ENCODE data around the gene ALG6.
A peak's percentile ranks its signal among the peaks of the same experiment; 100 is the strongest.

The ALG6 gene

DNA sequence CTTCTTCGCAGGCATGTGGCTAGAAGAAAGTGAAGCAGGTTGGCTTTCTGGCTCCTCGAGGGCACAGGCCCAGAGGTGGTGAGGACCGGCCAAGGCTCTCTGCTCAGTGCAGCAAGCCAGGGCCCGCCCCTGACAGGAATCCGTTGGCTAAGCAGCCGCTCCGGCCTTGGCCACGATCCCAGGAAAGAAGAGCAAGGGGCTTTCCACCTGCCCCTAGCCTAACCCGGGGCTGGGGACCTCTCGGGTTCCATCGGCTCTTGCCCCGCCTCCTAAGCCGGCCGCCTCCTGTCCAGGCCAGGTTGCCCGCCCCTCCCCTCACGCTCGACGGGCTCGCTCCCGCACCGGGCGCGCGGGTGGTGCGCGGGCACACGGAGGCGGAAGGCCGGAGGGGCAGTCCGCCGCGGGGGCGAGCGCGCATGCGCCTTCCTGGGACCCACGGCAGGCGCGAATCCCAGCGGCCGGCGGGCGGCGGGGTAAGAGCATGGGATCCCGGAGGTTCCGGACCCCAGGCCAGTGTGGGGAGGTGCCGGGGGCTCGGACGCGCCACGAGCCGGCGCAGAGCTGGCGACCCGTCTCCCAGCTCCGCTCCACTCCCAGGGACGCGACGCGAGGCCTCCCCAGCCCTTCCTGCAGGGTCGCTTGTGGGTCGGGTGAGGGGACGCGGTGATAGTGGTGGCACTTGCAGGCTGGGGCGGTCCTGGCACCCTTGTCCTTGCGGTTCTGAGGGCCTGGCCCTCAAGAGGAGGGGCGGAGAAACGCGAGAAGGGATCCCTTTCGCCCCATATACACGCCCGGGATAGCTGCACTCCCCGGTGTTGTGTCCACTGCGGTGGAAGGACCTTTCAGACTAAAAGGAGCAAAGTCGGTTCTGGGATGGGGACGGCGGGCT, at the start of gene ALG6:
Gene ALG6 (plus strand): TSS at position 413 of the 889 bp plus-strand sequence. CDS start 3,351 bp downstream, outside the sequence.
- peak; percentile 88 to 94 for DNase-seq

DNA sequence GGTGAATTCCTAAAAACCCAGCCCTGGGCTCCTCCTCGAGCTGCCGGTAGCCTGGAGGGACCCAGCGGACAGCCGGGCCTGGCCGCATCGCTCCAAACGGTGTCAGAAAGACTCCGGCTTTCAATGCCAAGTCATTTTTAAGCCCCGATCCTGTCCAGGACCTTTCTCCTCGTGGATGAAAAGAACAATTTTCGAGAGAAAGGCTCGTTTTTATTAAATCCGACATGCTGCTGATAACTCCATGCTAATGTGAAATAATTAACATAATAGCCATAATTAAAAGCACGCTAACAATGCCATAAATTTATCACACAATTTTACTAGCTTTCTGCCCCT, 49.6 kb upstream of the ALG6 start:
- DNase-seq, result no peak

DNA sequence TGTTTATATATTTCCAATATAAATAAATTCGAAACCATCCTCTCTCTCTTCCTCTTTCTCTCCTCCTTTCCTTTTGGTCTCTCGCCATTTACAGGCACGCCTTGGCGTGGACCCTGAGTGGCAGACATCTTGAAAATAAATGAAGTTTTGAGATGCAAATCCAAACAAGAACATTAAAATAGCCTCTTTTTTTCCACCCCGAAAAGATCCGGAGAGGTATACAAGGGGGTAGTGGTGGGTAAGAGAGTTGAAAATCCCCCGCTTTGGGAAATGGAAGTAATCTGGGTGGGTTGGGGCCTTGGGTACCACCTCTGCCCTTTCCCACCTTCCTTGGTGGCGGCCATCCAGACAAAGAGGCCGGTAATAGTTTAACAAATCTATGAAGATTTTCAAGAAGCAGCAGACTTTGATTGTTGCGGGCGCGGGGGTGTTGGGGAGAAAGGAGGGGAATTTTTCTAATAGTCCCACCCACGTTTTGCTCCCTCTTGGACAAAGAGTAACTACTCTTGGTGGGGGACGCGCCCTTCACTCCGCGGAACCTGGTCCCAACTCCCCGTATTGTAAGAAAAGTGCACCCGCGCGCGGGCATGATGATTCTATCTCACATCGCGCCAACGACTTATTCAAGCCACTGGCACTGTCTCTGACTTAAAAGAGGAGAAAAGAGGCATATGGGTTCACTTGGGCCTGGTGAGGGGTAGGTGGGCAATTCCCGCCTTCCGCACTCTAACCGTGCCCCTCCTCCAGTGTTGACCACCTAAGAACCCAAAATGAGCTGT, 49.0 kb upstream of the ALG6 start:
- DNase-seq, result no peak

DNA sequence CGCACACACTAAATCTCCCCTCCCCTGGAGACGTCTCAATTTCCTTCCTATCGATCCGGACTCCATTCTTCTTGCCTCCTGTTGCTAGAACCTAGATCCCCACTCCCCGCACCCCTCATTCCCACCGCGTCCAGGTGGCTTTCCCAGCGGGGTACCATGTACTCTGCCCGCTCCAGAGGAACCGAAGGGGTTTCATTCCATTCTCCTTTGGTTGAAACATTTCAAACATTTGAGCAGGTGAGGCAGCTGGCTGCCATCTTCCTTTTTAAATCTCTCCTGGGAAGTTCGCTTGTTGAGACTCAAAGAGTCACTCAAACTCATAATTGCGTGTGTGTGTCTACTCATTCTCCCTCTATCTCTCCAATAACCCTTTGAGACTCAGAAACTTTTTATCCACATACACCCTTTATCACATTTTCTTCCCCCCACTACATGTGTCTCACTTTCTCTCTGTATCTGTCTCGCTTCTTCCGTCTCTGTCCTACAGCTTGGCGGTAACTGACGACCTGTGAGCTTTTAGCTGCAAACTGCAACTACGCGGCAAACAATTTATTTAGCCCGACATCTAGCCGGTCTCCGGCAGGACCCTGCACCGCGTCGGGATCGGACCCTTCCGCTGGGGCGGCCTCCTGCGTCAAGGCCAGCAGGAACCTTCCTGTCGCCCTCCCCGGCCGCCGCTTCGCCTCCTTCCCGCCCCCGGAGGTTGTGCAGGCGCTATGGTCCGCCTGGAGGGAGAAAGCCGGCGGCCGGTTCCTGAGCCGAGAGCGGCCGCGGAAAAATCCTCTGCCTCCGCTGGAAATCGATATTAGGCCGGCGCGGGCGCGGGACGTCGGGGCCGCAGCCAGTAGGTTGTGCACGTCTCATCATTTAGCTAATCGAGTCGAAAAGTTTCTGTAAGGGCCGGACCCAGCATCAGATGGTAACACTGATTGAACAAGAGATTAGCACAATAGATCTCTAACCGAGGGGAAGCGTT, 48.1 kb upstream of the ALG6 start:
- DNase-seq, result no peak

DNA sequence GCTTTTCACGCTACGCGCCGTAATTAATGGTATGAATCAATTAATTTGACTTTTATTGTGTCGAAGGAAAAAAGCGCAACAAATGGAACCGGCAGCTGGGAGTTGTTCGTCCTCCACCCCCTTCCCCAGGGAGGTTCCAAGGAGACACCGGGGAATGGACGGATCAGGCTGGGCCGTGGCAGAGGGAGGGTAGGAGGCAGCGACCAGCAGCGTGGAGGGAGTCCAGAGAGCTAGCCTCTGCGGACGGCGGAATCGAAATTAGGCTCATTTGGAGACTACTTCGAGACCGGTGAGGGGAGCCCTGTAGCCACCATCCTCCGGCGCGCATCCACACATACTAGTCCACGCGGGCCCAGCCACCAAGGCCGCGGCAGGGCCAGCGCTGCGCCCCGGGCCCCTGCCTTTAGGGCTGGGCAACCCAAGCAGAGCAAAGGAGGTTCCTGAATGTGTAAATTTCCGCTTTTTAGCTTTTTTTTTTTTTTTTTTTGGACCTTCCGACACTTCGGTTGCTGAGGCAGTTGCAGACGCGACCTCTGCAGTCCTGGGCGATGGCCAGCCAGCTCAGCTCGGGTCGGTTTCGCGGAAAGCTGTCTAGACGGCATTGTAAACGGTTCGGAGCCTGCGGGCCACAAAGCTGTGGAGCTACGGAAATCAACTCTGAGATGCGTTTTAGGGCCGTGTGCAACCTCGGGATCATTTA, 47.3 kb upstream of the ALG6 start:
- no peak for DNase-seq

DNA sequence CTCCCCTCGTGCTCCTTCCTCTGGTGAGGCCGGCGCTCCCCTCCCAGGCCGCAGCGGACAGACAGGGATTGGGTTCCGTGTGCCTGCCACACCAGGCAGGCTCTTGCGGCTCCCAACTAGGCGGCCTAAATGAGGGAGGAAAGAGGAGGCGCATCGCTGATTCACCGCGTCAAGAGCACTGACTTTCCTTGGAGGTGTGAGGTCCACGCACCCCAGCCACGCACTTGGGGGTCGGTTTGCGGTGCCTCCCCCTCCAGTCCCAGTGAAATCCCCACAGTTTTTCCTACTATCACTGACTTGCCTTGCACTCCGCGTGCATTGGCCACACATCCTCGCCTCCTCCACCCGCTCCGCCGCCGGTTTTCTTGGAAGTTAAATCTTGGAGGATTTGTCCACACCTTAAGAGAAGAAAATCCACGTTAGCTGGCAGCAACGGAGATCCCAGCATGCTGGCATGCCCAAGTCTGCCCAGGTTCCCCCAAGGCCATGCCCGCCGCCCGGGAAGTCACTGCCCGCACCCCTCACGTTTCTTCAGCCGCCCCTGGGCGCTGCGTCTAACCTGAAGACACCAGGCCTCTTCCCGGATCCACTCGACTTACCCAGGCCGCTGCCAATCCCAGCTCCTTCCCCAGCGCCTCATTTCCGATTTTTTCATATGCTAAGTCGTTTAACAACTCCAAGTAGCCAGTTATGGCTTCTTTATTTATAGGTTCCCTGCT, 46.2 kb upstream of the ALG6 start:
- no peak for DNase-seq

DNA sequence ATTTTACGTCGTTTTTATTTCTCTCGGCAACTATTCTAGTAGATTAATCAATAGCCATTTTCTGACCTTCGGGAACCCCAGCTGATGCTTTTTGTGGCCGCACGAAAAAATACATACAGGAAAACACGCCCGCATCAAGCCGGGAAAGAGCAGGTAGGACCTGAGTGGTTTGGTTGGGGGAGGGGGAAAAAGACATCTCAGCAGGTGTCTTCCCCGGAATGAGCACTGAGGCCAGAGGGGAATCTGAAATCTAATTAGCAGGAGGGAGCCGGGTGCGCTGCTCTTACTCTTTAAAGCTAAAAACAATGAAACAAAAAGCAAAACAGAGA, 45.7 kb upstream of the ALG6 start:
- no peak for DNase-seq

DNA sequence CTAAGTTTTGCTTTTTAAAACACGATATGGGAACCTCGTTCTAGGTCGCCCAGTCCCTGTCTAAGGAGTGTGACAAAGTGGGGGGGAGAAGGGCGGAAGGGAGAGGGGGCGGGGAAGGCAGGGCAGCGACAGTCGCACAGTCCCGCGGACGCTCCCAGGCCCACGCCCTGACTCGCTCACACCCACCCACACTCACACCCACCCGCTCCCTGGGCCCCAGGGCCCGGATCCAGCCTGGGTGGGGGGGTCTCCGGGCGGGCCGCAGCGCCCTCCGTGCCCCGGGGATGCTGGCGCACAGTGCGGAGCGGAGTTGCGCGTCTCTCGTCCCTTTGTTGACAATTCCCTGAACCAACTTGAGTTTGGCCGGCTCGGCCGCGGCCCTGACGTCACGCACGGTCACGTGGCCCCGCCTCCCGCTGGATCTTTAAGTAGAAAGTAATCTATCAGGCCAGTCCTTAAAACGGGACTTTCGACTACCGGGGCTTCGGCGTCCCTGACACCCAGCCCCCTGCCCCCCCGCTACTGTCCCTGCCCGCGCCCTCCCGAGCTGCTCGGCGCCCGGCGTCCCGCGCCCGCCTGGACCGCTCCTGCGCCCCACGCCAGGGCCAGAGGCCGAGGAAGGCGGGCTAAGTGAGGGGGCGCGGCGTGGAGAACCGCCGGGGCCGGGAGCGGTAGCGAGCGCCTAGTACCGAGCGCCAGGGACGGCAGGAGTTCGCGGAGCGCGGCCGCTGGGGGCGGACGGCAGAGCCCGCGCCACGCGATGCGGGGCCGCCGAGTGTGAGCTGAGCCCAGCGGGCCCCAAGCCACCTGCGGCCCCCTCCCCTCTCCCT, 45.1 kb upstream of the ALG6 start, which contains the start of gene FOXD3:
Gene FOXD3 (plus strand): TSS at position 454 of the 830 bp plus-strand sequence. CDS start 492 bp downstream, outside the sequence.
- DNase-seq, result no peak

DNA sequence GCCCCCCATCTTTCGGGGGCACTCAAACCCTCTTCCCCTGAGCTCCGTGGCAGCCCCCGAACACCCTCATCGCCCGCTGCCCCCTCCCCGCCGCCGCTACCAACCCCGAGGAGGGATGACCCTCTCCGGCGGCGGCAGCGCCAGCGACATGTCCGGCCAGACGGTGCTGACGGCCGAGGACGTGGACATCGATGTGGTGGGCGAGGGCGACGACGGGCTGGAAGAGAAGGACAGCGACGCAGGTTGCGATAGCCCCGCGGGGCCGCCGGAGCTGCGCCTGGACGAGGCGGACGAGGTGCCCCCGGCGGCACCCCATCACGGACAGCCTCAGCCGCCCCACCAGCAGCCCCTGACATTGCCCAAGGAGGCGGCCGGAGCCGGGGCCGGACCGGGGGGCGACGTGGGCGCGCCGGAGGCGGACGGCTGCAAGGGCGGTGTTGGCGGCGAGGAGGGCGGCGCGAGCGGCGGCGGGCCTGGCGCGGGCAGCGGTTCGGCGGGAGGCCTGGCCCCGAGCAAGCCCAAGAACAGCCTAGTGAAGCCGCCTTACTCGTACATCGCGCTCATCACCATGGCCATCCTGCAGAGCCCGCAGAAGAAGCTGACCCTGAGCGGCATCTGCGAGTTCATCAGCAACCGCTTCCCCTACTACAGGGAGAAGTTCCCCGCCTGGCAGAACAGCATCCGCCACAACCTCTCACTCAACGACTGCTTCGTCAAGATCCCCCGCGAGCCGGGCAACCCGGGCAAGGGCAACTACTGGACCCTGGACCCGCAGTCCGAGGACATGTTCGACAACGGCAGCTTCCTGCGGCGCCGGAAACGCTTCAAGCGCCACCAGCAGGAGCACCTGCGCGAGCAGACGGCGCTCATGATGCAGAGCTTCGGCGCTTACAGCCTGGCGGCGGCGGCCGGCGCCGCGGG, 44.2 kb upstream of the ALG6 start:
- DNase-seq, result peak in 1 of 2 experiments; percentile 26

DNA sequence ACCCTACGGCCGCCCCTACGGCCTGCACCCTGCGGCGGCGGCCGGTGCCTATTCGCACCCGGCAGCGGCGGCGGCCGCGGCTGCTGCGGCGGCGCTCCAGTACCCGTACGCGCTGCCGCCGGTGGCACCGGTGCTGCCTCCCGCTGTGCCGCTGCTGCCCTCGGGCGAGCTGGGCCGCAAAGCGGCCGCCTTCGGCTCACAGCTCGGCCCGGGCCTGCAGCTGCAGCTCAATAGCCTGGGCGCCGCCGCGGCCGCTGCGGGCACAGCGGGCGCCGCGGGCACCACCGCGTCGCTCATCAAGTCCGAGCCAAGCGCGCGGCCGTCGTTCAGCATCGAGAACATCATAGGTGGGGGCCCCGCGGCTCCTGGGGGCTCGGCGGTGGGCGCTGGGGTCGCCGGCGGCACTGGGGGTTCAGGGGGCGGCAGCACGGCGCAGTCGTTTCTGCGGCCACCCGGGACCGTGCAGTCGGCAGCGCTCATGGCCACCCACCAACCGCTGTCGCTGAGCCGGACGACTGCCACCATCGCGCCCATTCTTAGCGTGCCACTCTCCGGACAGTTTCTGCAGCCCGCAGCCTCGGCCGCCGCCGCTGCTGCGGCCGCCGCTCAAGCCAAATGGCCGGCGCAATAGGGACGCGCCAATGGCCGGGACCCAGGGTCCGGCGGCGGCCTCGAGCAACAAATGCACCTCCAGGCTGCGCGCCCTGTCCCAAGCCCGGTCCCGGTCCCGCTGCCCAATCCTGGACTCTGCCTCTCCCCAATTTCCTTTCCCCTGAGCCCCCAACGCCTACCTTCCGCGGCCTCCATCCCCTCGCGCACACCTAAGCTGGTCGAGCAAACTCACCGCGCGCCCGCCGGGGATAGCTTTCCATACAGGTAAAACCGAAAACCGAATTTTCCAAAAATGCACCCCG, 43.3 kb upstream of the ALG6 start:
- no peak for DNase-seq

DNA sequence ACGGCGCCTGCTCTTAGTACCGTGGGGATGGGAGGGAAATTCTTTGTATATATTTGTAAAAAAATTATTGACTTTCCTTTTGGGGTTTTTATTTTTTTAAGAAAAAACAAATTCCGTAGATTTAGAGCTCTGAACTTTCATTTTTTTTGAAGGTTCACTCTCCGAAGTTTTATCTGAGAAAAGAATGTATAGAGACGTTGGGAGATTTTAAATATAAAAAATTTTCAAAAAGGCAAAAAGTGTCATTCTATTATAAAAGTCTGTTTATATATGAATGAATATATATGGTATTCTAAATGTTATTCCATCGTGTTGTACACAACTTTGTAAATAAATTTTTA, 42.7 kb upstream of the ALG6 start:
- DNase-seq, result no peak

DNA sequence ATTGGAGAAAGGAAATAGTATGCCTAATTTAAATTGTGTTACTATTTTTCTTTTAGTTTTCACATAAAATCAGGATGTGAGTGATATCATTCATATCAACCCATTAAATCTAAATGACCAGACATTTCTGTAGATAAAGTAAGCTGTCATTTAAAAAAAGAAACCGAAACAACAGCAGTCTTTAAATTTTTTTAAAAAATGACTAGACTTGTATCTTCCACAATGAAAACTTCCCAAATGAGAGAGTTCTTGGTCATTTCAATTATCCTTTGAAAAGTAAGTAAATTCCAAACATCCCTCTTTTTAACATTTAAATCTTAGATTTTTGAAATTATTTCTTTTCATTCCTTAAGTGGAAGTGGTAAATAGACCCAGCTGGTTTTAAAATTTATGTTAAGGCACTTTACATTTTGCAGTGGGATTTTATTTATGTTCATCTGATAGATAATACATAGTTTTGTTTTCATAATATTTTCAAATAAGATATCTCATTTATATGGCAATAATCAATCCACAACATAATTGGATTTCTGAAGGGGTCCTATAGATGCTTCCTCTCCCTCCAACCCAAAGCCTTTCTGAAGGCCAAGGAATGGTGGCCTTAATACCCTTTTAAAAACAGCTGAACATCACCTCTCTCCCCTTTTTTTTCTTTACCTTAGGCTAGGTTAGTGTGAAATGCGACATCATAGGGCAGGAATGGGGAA, 42.0 kb upstream of the ALG6 start:
- DNase-seq, result no peak

DNA sequence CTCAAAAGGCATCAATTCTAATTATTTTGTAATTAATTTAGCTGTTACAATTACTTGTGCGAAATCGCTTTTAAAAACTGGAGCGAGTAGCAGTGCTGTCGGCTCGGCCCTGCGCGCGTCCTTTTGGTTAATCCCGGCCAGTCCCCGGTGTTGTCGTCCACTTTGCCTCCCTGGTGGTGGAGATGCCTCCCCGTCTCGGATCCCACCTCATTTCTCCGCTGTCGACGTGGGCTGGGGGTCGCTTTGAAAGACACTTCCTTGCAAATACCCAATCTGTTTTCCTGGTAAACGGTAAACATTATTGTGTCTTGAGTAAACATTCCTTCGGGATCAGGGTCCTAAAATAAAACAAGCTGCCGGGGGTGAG, 41.3 kb upstream of the ALG6 start:
- no peak for DNase-seq

DNA sequence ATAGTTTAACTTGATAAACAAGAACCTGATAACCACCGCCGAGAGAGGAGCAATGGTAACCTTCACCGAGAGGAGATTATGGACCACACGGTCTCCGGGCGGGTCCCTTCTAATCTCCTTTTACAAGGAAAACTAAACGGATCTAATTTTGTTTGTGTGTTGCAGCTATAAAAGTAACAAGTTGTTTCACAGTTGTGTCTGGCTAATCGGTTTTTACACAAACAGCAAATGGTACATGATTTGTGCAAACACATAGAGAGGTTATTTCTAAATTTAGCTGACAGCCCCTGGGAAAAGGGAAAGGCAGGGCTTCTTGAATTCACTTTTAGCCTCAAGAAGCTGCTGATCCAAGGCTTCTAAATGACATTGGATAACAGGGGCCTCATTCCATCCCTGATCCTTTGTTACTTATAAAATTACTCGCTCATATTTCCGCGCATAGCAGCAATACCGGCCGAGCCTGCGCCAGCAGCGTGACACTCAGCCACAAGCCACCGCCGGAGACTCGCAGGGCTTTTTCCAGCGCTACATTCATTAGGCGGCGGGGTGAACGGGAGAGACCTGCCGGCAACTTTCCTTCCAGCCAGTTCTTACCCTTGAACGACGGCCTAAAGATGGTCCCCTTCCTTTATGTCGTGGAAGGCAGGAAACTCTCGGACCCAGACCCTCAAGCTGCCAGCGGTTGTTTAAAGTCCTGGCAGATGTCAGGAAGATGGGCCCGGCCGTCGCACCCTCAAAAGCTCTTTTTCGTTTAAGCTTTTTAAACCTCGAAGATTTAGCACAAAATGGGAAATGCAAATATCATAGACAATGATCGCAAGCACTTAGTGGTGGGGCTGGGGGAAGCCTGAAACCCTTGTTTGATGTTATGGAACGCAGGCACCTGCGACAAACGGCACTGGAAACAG, 40.7 kb upstream of the ALG6 start:
- DNase-seq, result no peak

DNA sequence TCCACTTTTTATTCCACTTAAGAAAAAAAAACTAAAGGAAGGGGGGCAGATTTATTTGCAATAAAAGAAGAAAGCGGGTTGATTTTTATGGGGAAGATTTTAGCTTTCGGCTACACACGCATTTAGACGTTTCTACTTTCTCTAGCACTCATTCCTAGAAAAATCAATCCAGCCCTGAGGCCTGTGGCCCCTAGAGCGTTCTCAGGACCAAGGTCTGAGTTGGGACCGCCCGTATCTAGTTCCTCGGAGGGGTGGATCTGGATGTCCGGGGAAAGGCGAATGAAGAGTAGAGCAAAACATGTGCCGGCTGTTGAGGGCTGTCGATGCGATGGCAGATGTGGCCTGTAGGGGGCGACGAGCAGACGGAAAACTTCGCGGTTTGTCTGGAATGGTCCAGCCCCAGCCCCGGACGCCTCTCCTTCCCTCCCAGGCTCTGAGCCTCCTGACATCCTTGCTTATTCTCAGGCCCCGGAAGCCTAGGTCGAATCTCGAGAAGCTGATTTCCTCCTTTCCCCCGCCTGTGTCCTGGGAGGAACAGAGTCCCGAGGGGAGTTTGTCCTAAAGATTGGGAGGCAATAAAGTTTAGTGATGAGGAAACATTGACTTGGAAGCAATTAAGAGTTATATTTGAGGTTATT, 39.9 kb upstream of the ALG6 start:
- no peak for DNase-seq

DNA sequence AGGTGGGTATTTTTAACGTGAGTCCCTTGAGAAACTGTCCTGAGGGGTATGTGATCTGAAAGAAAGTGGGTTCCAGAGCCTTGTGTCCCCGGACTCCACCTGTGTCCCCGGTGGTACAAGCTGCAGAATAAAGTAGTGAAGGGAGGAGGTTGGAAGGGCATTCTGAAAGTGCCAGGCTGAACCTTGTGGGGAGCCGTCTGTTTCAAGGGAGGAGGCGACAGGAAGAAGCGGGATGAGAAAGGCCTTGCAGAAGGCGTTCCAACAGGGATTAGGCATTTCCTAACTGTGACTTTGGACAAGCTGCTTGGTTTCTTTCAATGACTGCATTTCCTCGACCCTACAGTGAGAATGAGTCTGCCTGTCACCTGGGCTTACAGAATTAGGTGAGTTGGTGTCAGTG, 39.3 kb upstream of the ALG6 start:
- no peak for DNase-seq

Measured in stimulated activated CD4-positive, alpha-beta T cell treated with anti-CD3 and anti-CD28 coated beads, Interleukin-4, amount 100 ng/mL, for 4 hours (primary cell).